Measurements from ENCODE around the gene MEGF10.

MEGF10 gene

DNA sequence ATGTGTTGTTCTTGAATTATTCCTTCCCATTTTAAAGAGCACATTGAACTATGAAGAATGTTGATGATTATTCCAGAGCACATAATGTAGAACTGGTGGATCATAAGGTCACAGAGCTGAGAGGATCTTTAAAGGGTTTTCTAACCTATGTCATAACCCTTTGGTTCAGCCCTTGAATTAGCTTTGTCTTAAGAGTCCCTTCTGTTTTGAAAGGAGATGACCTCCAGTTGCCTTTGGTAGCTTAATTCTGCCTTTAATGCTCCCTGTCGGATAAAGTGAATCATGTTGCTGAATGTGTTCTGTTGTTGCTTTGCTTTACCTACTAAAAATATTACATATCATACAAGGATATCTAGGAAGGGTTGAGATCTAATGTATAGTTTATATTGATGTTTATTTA lies 127.8 kb downstream of the MEGF10 start:
- DNase-seq = no peak

DNA sequence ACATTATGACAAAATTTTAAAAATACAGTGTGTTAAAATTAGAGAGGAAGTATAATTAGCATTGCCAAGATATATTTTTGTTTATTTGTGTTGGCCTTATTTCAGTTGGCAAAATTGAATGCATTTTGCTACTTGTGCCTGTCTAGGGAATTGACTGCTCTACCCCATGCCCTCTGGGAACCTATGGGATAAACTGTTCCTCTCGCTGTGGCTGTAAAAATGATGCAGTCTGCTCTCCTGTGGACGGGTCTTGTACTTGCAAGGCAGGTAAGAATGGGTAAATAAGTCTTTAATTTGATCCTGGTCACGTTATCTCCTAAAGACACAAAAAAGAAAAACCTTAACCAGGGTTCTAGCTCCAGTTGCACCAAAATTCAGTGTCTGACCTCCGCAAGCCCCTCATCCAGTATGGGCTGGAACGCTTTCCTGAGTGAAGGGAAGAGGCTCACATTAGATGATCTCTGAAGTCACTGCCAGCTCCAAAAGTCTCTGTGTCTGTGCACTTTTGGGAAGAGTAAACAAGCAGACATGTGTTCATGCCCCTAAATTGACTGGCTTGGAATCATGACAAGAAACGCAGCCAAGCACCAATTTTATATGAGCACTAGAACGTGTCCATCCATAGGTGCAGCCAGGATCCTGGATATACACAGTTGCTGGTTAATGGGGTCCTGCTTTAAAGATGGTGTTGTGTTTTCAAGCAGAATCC lies 128.5 kb downstream of the MEGF10 start:
- DNase-seq = no peak

DNA sequence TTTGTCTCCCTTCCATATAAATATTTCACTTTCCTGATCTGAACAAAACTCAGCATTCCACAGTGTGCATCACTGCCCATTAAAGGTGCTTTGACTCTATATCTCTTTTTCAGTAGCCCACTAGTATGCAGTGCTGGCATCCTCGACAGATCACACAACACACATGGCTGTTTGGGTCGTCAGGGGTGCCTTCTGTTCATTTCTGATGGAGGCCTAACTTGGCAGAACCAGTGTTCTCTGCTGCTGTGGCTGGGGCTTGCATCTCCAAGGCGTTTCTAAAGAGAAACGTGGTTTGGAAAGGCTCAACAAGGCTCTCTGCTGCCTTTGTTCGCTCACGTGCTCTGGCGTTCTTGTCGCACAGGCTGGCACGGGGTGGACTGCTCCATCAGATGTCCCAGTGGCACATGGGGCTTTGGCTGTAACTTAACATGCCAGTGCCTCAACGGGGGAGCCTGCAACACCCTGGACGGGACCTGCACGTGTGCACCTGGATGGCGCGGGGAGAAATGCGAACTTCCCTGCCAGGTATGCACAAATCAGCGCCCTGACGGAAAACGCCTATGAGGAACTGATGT lies 129.2 kb downstream of the MEGF10 start:
- DNase-seq = no peak

DNA sequence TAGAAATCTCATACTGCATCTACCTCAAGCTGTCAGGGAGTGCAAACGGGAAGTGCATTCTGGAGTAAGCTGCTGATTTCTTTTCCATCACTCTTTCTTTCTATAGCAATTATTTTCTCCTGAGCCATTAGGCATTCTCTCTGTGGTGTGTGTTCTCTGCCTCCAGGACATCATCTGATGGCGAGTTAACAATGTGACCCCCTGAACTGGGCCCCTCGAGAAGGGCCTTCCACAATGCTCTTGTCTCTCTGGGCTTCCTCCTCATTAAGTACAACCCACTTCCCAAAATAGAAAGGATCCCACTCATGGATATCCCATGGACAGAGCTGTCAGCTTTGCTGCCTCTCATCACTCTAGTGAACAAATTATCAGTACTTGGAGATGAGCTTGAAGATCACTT lies 130.2 kb downstream of the MEGF10 start:
- no peak for DNase-seq

DNA sequence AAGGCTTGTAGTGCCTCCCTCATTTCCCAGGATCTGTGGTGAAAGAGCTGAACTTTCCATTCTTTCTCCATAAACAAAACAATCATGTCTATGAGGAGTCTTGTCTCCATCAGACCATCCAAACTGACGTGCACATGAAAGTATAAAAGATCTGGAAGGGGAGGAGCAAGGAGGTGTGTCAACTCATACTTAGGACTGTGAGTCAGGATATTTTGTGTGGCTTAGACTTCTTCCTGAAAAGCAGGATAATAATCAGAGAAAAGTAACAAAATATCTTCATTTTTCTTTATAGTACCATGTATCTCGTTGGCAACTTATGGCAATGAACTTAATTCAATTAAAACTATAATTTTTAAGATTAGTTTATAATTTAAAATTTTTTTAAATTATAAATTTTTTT lies 130.9 kb downstream of the MEGF10 start:
- DNase-seq = no peak

DNA sequence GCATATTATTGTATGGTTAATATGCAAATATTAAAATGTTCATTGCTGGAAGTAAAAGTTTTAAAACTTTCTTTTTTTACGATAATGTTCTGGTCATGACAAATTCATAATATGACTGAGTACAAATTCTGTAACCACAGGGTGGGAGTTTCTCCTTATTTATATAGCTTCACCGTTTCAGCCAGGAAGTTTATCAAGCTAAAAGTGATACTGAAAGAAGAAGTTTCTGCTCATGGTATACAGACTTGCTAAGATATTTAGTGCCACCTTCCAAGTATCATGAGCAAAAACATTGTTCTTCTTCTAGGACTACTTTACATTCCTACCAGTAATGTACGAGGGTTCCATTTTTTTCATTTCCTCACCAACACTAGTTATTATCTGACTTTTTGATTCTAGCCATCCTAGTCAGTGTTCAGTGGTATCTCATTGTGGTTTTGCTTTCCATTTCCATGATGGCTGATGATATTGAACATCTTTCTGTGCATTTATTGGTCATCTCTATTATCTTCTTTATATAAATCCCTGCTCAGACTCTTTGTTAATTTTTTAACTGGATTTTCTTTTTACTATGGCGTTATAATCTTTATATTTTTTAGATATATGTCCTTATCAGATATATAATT lies 132.7 kb downstream of the MEGF10 start:
- no peak for DNase-seq

DNA sequence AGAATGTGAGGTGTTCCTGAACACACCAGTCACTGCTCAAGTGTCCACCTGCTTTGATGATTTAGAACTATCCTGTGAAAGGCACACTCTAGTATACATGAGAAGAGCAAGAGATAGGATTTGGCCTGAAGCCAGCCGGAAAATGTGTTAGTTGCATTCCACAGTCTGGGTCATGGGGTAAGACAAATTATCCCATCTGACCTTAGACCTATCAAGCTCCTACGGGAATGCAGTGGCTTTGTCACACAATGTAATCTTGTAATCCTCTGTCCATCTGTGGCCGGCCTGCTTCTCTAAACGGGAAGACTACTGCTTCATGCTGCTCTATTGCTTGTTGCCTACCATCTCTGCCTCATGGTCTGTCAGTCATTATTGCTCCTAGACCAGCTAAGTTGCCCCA lies 134.4 kb downstream of the MEGF10 start:
- no peak for DNase-seq

DNA sequence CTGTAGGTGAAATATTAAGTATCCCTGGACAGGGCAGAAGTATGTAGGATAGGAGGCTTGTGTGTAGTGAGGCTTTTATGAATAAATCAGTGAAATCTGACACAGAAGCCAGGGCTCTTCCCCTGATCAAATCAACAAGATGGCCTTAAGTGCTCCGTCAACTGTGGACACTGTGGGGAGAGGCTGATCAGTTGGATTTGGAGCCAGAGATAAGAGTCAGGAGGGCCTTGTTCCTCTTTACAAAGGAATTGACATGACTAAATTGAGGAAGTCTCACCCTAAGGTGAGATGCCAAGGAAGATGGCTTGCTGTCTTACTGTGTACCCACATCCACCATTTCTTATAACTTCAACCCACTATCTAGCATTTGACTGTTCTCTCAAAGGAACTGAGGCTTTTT lies 135.3 kb downstream of the MEGF10 start:
- no peak for DNase-seq

DNA sequence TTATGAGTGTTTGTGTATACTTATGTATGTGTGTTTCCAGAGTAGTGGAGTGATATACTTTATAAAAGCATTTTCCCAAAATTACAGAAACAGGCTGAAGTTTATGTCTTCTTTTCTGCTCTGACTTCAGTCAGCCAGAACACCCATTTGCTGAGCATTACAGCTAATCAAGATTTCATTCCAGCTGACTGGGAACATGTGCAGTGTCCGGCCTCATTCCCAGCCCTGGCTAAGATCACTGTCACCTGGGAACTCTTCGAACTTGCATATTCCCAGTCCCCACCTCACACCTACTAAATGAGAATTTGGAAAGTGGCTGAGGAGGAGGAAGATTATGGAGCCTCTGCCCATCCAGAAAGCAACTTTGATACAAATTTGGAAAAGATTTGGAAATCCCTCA lies 136.1 kb downstream of the MEGF10 start:
- no peak for DNase-seq

DNA sequence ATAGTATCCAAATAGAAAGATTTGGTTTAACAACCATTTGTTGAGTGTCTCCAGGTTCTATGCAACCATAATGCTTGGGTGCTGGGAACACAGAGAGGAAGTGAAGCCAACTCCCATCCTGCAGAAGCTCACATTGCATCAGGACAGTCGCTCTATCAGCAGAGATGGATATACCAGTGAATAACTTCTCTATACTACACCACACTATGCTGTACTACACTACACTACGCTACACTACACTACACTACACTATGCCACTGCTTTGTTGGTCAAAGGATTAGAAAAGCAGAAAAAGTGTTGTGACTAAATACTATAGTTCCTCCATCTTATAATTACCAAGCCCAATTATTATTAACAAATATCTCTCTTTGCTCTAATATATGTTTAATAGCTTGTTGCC lies 137.7 kb downstream of the MEGF10 start:
- DNase-seq = no peak

DNA sequence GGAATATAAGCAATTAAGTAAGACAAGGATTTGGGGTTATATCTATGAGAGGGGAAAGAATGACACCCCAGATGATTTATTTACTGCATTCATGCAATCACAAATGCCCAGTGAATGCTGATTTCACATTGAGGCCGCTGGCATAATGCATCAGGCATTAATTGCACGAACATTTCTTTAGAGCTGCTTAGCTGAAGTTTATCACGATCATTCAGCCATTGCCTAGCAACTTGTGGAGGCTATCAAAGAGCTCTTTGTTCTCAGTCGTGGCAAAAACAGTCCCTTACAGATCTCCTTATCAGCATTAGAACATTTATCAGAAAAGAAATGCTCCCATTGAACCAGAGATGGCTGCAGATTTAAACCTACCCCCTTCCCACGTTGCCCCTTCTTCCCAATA lies 138.2 kb downstream of the MEGF10 start:
- no peak for DNase-seq

DNA sequence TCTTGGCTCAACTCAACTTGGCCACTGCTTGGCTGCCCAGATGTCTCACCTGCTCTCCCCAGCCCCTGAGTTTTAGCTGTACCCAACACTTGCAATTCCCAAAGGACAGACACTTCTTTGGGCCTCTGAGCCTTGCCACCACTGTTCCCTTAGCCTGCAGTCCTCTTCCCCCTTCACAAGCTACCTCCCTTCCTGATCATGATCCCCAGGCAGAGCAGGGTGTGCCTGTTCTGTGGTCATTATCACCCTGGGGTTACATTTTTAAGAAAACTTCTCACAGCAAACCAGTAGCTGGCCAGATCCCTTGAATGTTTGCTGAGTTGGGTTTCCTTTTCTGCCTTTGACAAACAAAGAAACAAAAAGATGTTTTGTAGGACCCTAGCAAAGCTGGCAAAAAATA lies 139.3 kb downstream of the MEGF10 start:
- no peak for DNase-seq

DNA sequence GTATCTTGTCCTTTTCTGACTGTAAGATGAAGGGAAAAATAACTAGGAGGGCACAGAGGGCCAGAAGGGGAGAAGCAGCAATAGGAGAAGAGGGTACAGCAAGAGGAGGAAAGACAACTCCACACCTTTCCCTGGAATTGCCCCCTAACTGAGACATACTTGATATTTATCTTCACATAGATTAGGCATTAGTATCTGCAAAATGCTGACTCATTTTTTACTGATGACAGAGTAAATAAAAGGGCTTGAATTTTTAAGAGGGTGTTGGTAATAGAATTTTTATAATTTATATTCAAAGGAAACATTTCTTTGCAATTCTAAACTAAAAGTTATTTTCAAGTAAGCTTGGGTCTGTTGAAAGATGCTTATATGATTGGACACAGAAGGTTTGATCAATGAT lies 140.0 kb downstream of the MEGF10 start:
- no peak for DNase-seq

DNA sequence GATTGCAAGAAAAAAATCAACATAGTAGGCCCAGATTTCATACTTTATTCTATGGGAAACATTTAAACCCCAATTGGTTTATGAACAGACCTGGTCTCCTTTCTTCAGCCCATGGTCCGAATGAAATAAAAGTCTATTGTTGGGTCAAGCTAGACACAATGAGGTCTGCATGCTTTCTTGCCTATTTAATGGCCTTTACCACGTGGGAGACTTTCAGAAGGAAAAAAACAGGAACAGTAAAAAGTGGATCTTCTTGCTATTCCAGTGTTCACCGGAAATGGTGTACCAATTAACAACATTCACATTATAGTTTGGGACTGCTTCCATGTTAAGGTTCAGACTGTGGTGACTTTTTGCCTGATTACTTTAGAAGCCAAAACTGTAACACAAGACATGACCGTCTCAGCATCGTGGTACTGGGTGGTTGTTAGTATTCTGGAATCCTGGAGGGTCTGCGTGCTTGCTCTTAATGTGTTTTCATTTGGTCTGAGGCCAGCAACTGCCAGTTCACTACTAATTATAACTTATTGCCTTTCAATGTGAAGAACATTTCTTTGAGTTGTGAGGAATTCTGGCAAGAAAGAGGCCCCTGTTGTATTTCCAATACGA lies 141.5 kb downstream of the MEGF10 start:
- DNase-seq = no peak

DNA sequence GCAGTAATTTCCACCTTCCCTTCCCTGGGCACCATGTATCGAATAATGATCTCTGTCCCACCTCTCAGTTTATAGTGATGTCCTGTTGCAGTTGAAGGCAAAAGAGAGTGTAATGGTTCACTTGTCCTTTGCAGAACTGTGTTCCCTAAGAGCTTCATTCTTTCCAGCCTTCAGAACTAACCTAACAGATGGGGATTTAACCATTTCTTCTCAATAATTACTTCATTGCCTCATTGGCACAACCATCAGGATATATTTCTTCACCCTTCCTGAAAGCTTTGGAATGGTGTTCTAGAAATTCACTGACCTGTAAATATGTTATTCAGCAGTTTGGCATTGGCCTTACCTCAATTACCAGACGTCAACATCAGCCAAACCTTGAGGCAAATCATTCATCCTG lies 142.9 kb downstream of the MEGF10 start:
- no peak for DNase-seq

DNA sequence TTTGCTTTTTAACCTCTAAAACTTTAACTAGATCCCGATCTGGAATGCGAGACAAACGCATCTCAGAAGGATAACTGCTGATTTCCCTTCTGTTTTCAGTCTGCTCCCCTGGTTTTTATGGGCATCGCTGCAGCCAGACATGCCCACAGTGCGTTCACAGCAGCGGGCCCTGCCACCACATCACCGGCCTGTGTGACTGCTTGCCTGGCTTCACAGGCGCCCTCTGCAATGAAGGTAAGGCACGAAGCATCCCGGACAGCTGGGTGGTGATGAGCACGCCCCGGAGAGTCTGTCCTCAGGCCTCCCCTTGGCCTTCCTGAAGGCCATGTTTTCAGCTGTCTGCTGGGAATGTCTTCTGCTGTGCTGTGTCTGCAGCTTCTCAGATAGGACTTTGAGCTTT lies 144.0 kb downstream of the MEGF10 start:
- no peak for DNase-seq

DNA sequence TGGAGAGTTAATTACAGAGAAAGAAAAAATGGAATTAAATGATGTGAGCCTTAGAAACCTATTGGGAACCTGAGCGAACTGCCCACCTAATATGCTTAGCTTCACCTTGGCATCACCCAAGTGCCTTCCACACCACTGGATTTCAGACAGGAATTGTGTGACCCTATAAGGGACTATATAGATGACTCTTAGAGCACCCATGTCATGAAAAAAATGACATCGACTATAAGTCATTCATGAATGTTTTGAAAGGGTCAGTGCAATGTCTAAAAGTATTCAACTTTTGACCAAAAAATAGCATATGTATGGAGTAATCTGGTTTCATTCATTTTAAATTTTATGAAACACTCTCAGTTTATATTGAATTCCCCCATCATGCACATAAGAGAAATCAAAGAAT lies 145.2 kb downstream of the MEGF10 start:
- no peak for DNase-seq

DNA sequence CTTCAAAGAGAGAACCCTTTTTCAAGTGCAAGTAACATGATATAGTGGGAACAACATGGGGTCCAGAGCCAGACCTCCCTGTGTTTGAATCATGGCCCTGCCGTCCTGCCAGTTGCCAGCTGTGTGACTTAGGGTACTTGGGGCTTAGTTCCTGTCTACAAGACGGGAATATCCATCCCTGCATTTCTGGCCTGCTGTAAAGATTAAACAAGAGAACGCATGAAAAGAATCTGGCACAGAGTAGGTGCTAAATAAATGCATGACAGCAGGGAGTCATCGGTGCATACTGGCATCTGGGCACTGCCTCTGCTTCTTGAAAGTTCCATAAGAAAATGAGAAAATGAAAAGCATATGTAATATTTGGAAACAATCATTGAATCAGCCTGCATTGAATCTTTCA lies 149.0 kb downstream of the MEGF10 start:
- DNase-seq = no peak

DNA sequence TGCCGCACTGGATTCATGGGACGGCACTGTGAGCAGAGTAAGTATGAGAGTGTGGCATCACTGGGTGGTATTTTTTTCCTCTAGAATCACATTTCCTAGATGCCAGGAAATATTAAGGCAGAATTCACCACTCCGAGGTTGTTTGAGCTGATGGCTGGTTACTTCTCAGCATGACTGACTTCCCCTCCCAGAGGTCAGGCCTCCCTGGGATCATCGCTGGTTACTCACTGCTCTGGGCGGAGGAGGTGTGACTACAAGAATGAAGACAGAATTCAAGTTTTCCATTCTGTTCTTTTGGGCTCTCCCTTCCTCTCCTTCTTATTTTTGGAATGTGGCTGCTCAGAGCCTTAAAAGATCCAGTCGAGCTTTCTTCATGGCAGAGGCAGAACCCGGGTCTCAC lies 150.2 kb downstream of the MEGF10 start:
- no peak for DNase-seq

DNA sequence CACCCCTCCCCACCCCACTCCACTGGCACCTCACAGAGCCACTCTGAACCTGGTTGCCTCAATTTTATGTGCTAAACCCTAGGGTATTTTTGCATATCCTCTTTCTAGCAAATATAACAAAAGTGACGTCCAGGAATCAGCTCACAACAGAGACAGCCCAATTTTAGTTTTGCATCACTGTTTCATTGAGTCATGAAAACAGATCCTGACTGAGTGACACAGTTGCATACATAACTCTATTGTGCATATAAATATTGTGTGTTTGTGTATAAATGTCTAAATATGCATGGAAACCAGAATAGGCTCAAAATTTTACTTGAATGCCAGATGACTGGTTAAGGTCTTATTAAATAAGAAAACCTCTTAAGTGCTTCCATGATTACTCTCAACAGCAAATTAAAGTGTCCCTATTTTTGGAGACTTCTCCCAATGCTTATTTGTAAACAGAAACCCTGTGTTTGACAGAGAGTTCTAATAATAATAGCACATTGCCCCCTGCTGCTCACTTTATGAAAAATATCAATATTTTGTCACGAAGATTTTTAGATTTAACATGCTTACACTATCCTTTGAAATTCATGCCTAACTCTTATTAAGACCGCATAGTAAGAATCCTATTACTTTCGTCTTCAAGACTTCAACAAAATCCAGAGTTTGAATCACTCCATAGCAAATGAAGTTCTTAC lies 151.3 kb downstream of the MEGF10 start:
- no peak for DNase-seq

DNA sequence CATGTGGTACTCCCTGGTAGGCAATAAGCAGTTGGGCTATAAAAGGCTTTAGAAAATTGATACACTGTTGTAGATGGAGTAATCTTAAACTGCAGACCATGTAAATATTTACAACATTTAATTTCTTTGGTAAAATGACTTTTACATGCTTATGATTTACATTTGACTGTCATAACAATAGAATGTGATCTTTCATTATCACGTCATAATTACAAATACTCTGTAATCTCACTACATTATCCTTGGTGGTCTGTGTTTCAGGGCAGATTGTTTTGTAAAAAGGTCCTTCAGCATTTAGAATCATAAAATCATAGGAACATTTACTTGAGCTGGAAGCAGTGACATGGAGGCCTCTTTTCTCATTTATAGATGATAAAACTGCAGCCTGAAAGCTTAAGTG lies 153.6 kb downstream of the MEGF10 start:
- no peak for DNase-seq

DNA sequence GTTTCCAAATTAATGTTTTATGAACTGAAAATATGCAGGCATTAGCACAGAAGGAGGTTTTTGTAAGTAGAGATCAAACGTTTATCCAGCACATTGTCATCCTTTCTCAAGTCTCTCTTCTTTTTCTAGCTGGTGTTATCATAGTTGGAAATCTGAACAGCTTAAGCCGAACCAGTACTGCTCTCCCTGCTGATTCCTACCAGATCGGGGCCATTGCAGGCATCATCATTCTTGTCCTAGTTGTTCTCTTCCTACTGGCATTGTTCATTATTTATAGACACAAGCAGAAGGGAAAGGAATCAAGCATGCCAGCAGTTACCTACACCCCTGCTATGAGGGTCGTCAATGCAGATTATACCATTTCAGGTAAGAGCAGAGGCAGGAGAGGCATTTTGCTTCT lies 154.7 kb downstream of the MEGF10 start:
- DNase-seq = no peak

DNA sequence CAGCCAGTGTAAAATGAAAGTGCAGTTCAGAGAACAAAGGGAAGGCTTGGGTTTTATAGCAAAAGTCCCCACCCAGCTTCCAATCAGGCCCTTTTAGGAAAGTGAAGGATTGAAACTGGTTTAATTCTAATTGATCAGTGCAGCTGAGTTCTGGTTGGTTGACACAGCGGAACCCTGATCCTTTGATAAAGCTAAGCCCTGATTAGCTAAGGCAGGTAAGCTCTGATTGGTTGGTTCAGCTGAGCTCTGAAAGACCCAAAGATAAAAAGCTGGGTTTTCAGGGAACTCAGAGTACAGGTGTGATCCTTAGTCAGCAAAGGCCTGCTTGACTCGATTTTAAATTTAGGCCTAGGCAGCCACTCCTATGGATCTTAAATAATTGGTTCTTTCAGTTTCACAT lies 156.0 kb downstream of the MEGF10 start:
- no peak for DNase-seq

DNA sequence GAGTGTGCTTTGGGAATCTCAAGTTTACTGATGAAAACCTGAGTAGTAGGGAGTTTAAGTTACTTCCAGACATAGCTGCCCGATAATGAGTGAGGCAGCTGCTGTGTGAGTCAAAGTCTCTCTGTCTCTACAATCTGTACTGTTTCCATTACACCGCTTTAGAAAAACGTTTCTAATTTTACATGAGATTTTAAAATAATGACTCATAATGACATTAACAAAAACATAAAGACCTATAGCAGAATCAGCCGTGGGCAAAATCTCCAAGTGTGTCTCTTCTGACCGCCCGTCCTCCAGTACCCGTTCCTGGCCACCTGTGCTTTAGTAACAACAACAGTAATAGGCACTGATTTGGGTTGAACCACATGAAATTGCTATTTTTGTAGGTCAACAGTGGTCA lies 157.2 kb downstream of the MEGF10 start:
- no peak for DNase-seq

All from effector CD8-positive, alpha-beta T cell (primary cell).